ENCODE data around the gene PCDHA3.
"Not testable (repeated sequence)": the region's sequence is repeated elsewhere in the genome, so short reads cannot be mapped to it uniquely, and the experiment has no call there.

GRCh38 chr5:140808241-140808888 lies 7.5 kb downstream of the PCDHA3 start:
- TF ChIP-seq, protein P1, sequence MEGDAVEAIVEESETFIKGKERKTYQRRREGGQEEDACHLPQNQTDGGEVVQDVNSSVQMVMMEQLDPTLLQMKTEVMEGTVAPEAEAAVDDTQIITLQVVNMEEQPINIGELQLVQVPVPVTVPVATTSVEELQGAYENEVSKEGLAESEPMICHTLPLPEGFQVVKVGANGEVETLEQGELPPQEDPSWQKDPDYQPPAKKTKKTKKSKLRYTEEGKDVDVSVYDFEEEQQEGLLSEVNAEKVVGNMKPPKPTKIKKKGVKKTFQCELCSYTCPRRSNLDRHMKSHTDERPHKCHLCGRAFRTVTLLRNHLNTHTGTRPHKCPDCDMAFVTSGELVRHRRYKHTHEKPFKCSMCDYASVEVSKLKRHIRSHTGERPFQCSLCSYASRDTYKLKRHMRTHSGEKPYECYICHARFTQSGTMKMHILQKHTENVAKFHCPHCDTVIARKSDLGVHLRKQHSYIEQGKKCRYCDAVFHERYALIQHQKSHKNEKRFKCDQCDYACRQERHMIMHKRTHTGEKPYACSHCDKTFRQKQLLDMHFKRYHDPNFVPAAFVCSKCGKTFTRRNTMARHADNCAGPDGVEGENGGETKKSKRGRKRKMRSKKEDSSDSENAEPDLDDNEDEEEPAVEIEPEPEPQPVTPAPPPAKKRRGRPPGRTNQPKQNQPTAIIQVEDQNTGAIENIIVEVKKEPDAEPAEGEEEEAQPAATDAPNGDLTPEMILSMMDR (IDR thresholded peaks at IDR 0.05) = not testable (repeated sequence)
- TF ChIP-seq POLR2A (IDR thresholded peaks at IDR 0.05) = not testable (repeated sequence)

Measured in vagina (tissue), 2 donors.